ENCODE measurements around the gene CYP26B1. TPM values are rescaled to one million over a fixed set of nuclear protein-coding genes. Genes with fewer than 3 reads are reported as not detected.

CYP26B1 gene
- total and polyA plus RNA-seq, 2 donors (not counting 3 experiments of a cell fraction or from before 2014, with no cell fraction given), result 0.30 to 1.1 TPM

DNA sequence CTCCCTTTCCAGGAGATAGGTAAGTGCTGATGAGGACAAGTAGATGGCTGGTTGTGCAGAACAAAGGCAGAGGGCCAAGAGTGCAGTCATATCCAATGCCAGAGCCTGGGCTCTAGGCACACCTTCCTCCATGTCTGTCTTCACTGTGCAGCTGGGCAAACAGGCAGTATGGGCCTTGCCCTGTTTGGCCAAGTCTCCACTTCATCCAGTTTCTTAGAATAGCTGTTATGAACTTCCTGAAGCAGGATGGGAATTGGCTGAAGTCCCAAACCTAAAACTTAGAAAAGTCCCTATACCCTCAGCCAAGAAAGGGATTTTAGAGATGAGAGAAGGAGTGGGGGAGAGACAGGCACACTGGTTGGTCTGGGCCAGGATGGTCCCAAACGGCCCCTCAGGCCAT, 37.5 kb upstream of the CYP26B1 start:
- H3K27ac ChIP-seq (ENCODE audit: insufficient read depth, low read depth, low read length), result no peak overlapping the region
- peak; percentile 72 for DNase-seq (ENCODE audit: low read depth, low spot score)
- intact Hi-C loops (cut with micrococcal nuclease) (no loop called here), dilution Hi-C loops (cut with MboI; ENCODE audit: extremely low pct_ligation_motif_present, low sequenced_read_pairs) (no loop called here)
- no peaks in the 10 kb centered on the region for H4K20me1 ChIP-seq (replicated peaks; ENCODE audit: control insufficient read depth, extremely low read depth, insufficient read depth, low read length)
- H3K9ac ChIP-seq (replicated peaks; ENCODE audit: extremely low read depth, insufficient read depth, low read length), result no peak overlapping the region
- no peak overlapping the region for H3K4me3 ChIP-seq (replicated peaks in 1 of 3; ENCODE audit: insufficient read depth in 1 of 3, low read depth in 1 of 3, low read length in 3 of 3)
- no peaks in the 10 kb centered on the region for H3K79me2 ChIP-seq (ENCODE audit: control insufficient read depth, insufficient read depth, low read length)
- no peaks in the 10 kb centered on the region for H3K27me3 ChIP-seq (ENCODE audit: control insufficient read depth in 2 of 2, insufficient read depth in 2 of 2, low read length in 2 of 2)
- H3K4me1 ChIP-seq (ENCODE audit: control insufficient read depth, extremely low read depth, insufficient read depth, low read length), result no peaks in the 10 kb centered on the region
- no TSS peak for BruUV-seq (replicated peaks)
- no peak overlapping the region for H2AFZ ChIP-seq (ENCODE audit: low read depth, low read length)
- TF ChIP-seq FOS (IDR thresholded peaks at IDR 0.05; ENCODE audit: borderline replicate concordance, insufficient read depth, low read length) (no peak), EZH2 (IDR thresholded peaks at IDR 0.05; ENCODE audit: borderline replicate concordance, low read depth, low read length, severe bottlenecking) (no peak), CTCF (IDR thresholded peaks at IDR 0.05; ENCODE audit: extremely low read depth in 1 of 2, insufficient read depth in 1 of 2, low read depth in 1 of 2, low read length in 2 of 2) (no peak), GATA2 (IDR thresholded peaks at IDR 0.05; ENCODE audit: insufficient read depth, insufficient read length, low read depth, low read length) (no peak), POLR2AphosphoS5 (IDR thresholded peaks at IDR 0.05; ENCODE audit: insufficient read depth, low read depth, low read length) (no peak)
- TF ChIP-seq, protein P1, sequence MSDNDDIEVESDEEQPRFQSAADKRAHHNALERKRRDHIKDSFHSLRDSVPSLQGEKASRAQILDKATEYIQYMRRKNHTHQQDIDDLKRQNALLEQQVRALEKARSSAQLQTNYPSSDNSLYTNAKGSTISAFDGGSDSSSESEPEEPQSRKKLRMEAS (IDR thresholded peaks at IDR 0.05; ENCODE audit: insufficient read depth, insufficient read length), result no peak
- H3K36me3 ChIP-seq (ENCODE audit: control insufficient read depth in 2 of 2, extremely low read depth in 1 of 2, insufficient read depth in 2 of 2, low read length in 2 of 2), result no peaks in the 10 kb centered on the region
- no peak overlapping the region for H3K4me2 ChIP-seq (ENCODE audit: insufficient read depth, low read length)
- FAIRE-seq, result no peak
- no peaks in the 10 kb centered on the region for H3K9me1 ChIP-seq (replicated peaks; ENCODE audit: control insufficient read depth, extremely low read depth, insufficient read depth, low read length)
- POLR2A ChIA-PET, result no interaction called here
- no peaks in the 10 kb centered on the region for H3K9me3 ChIP-seq (replicated peaks; ENCODE audit: control insufficient read depth, insufficient read depth, low read length)
- CTCF ChIA-PET, result interaction anchor here (1.1 kb wide), 1 partner anchor 9 kb away, joined by 3 read pairs; no protein-coding TSS in a partner anchor
